Activated naive CD4-positive, alpha-beta T cell treated with anti-CD3 and anti-CD28 coated beads, Interleukin-2, amount 10 ng/mL, durations not matched to agents 7 days and 5 days (primary cell): ENCODE data around the gene QKI.
A peak's percentile ranks its signal among the peaks of the same experiment; 100 is the strongest.
"Not testable (repeated sequence)": the region's sequence is repeated elsewhere in the genome, so short reads cannot be mapped to it uniquely, and the experiment has no call there.

ENCODE experiments used
- CTCF ChIA-PET: fragments of 350-600 bp; sonication (Branson Sonifier 250); formaldehyde crosslinking; loops from one replicate; lab custom pipeline; 2021; ENCODE audit warnings: antibody characterized with exemption; lab: Charles Lee
- DNase-seq: peaks from one replicate; pipeline ENCODE4 v3.0.0-alpha.2; 2020
- H3K27ac Mint-ChIP-seq: one replicate; pipeline ENCODE4 v1.8.0; 2021; ENCODE audit warnings: mild to moderate bottlenecking, moderate library complexity, mixed read lengths
- H3K27me3 Mint-ChIP-seq: one replicate; pipeline ENCODE4 v1.8.0; 2021; ENCODE audit warnings: mild to moderate bottlenecking, mixed read lengths
- H3K36me3 Mint-ChIP-seq: one replicate; pipeline ENCODE4 v1.8.0; 2021; ENCODE audit warnings: mixed read lengths
- H3K4me1 Mint-ChIP-seq: one replicate; pipeline ENCODE4 v1.8.0; 2021; ENCODE audit warnings: mixed read lengths
- H3K4me3 Mint-ChIP-seq: one replicate; pipeline ENCODE4 v1.8.0; 2021; ENCODE audit warnings: mild to moderate bottlenecking, moderate library complexity, mixed read lengths
- H3K9me3 Mint-ChIP-seq: one replicate; pipeline ENCODE4 v1.8.0; 2021; ENCODE audit warnings: mixed read lengths

QKI gene

GRCh38 chr6:163455552-163455951, 41.0 kb downstream of the QKI start:
- H3K4me3 Mint-ChIP-seq = no peak overlapping the region
- no peaks in the 10 kb centered on the region for H3K9me3 Mint-ChIP-seq
- H3K4me1 Mint-ChIP-seq = peaks cover 38% of the 10 kb centered on the region
- peaks cover 18% of the 10 kb centered on the region for H3K36me3 Mint-ChIP-seq
- CTCF ChIA-PET = no interaction called here
- H3K27ac Mint-ChIP-seq = no peak overlapping the region
- no peaks in the 10 kb centered on the region for H3K27me3 Mint-ChIP-seq
- no peak for DNase-seq

GRCh38 chr6:163457637-163458561, 43.4 kb downstream of the QKI start:
- H3K4me3 Mint-ChIP-seq = no peak overlapping the region
- H3K9me3 Mint-ChIP-seq = no peaks in the 10 kb centered on the region
- no peak for DNase-seq
- peak overlapping the region; percentile 87 for H3K27ac Mint-ChIP-seq
- peaks cover 50% of the 10 kb centered on the region for H3K4me1 Mint-ChIP-seq
- peaks cover 23% of the 10 kb centered on the region for H3K36me3 Mint-ChIP-seq
- H3K27me3 Mint-ChIP-seq = no peaks in the 10 kb centered on the region
- CTCF ChIA-PET = no interaction called here

- no peak for DNase-seq
- H3K4me1 Mint-ChIP-seq = peaks cover 51% of the 10 kb centered on the region
- H3K36me3 Mint-ChIP-seq = peaks cover 32% of the 10 kb centered on the region
- no peaks in the 10 kb centered on the region for H3K9me3 Mint-ChIP-seq
- peak overlapping the region; percentile 100 for H3K27ac Mint-ChIP-seq
- no peaks in the 10 kb centered on the region for H3K27me3 Mint-ChIP-seq
- CTCF ChIA-PET = no interaction called here
- no peak overlapping the region for H3K4me3 Mint-ChIP-seq
These were observed 44.5 kb downstream of the QKI start for GRCh38 chr6:163459007-163459406.

GRCh38 chr6:163459536-163459935, 45.0 kb downstream of the QKI start:
- H3K9me3 Mint-ChIP-seq = no peaks in the 10 kb centered on the region
- H3K27ac Mint-ChIP-seq = peak overlapping the region; percentile 100
- peaks cover 51% of the 10 kb centered on the region for H3K4me1 Mint-ChIP-seq
- no peak for DNase-seq
- H3K27me3 Mint-ChIP-seq = no peaks in the 10 kb centered on the region
- CTCF ChIA-PET = no interaction called here
- peaks cover 36% of the 10 kb centered on the region for H3K36me3 Mint-ChIP-seq
- peak overlapping the region; percentile 33 for H3K4me3 Mint-ChIP-seq

GRCh38 chr6:163460307-163460782, 45.8 kb downstream of the QKI start:
- H3K27me3 Mint-ChIP-seq = no peaks in the 10 kb centered on the region
- peak overlapping the region; percentile 98 for H3K4me3 Mint-ChIP-seq
- H3K36me3 Mint-ChIP-seq = peaks cover 42% of the 10 kb centered on the region
- DNase-seq = peak; percentile 26
- no peaks in the 10 kb centered on the region for H3K9me3 Mint-ChIP-seq
- CTCF ChIA-PET = interaction anchor here (1.1 kb wide), 1 partner anchor 94 kb away, joined by 4 read pairs; no protein-coding TSS in a partner anchor
- H3K4me1 Mint-ChIP-seq = peaks cover 51% of the 10 kb centered on the region
- peak overlapping the region; percentile 100 for H3K27ac Mint-ChIP-seq

- CTCF ChIA-PET = no interaction called here
- no peaks in the 10 kb centered on the region for H3K27me3 Mint-ChIP-seq
- peak overlapping the region; percentile 64 for H3K27ac Mint-ChIP-seq
- H3K4me3 Mint-ChIP-seq = no peak overlapping the region
- no peaks in the 10 kb centered on the region for H3K9me3 Mint-ChIP-seq
- peaks cover 49% of the 10 kb centered on the region for H3K4me1 Mint-ChIP-seq
- H3K36me3 Mint-ChIP-seq = peaks cover 42% of the 10 kb centered on the region
- no peak for DNase-seq
These were observed 47.2 kb downstream of the QKI start for GRCh38 chr6:163461696-163462095.

GRCh38 chr6:163463180-163463579, 48.7 kb downstream of the QKI start:
- Mint-ChIP-seq H3K4me3 (no peak overlapping the region), H3K9me3 (no peaks in the 10 kb centered on the region), H3K4me1 (peaks cover 35% of the 10 kb centered on the region), H3K27me3 (no peaks in the 10 kb centered on the region), H3K27ac (no peak overlapping the region), H3K36me3 (peaks cover 33% of the 10 kb centered on the region)
- DNase-seq = no peak
- CTCF ChIA-PET = no interaction called here

GRCh38 chr6:163463795-163464194, 49.3 kb downstream of the QKI start:
- peaks cover 35% of the 10 kb centered on the region for H3K36me3 Mint-ChIP-seq
- H3K27ac Mint-ChIP-seq = no peak overlapping the region
- no peak overlapping the region for H3K4me3 Mint-ChIP-seq
- no peak for DNase-seq
- H3K9me3 Mint-ChIP-seq = no peaks in the 10 kb centered on the region
- no peaks in the 10 kb centered on the region for H3K27me3 Mint-ChIP-seq
- CTCF ChIA-PET = no interaction called here
- peaks cover 31% of the 10 kb centered on the region for H3K4me1 Mint-ChIP-seq

- no peak for DNase-seq
- Mint-ChIP-seq H3K4me1 (peaks cover 7% of the 10 kb centered on the region), H3K9me3 (peaks cover 23% of the 10 kb centered on the region), H3K4me3 (no peak overlapping the region), H3K36me3 (peaks cover 53% of the 10 kb centered on the region), H3K27ac (no peak overlapping the region), H3K27me3 (no peaks in the 10 kb centered on the region)
- CTCF ChIA-PET = interaction anchor here (0.6 kb wide), 1 partner anchor 18 kb away, joined by 3 read pairs; no protein-coding TSS in a partner anchor
These were observed 52.4 kb downstream of the QKI start for GRCh38 chr6:163466839-163467390.

GRCh38 chr6:163468738-163469137, 54.2 kb downstream of the QKI start:
- H3K4me1 Mint-ChIP-seq = peaks cover 7% of the 10 kb centered on the region
- H3K9me3 Mint-ChIP-seq = peaks cover 23% of the 10 kb centered on the region
- CTCF ChIA-PET = no interaction called here
- no peak overlapping the region for H3K27ac Mint-ChIP-seq
- peaks cover 47% of the 10 kb centered on the region for H3K36me3 Mint-ChIP-seq
- no peak overlapping the region for H3K4me3 Mint-ChIP-seq
- H3K27me3 Mint-ChIP-seq = no peaks in the 10 kb centered on the region
- DNase-seq = no peak

- H3K27ac Mint-ChIP-seq = no peak overlapping the region
These were observed 55.0 kb downstream of the QKI start for GRCh38 chr6:163469459-163469985.

GRCh38 chr6:163470611-163471010, 56.1 kb downstream of the QKI start:
- Mint-ChIP-seq H3K4me1 (peaks cover 6% of the 10 kb centered on the region), H3K27me3 (no peaks in the 10 kb centered on the region), H3K4me3 (no peak overlapping the region), H3K27ac (no peak overlapping the region), H3K9me3 (peaks cover 23% of the 10 kb centered on the region), H3K36me3 (peaks cover 34% of the 10 kb centered on the region)
- DNase-seq = no peak
- CTCF ChIA-PET = no interaction called here

More at GRCh38 chr6:163469459-163469985, 55.0 kb downstream of the QKI start:
- Mint-ChIP-seq H3K27me3 (no peaks in the 10 kb centered on the region), H3K4me1 (peaks cover 6% of the 10 kb centered on the region), H3K9me3 (peaks cover 23% of the 10 kb centered on the region), H3K4me3 (no peak overlapping the region), H3K36me3 (peaks cover 40% of the 10 kb centered on the region)
- CTCF ChIA-PET = no interaction called here
- no peak for DNase-seq

GRCh38 chr6:163474581-163474980, 60.1 kb downstream of the QKI start:
- H3K4me3 Mint-ChIP-seq = no peak overlapping the region
- H3K4me1 Mint-ChIP-seq = peaks cover under 1% of the 10 kb centered on the region
- DNase-seq = no peak
- H3K9me3 Mint-ChIP-seq = peaks cover 18% of the 10 kb centered on the region
- H3K27ac Mint-ChIP-seq = no peak overlapping the region
- CTCF ChIA-PET = no interaction called here
- H3K27me3 Mint-ChIP-seq = no peaks in the 10 kb centered on the region
- H3K36me3 Mint-ChIP-seq = peaks cover 26% of the 10 kb centered on the region

GRCh38 chr6:163476946-163477345, 62.4 kb downstream of the QKI start:
- not testable (repeated sequence) for H3K4me1 Mint-ChIP-seq, H3K9me3 Mint-ChIP-seq, H3K4me3 Mint-ChIP-seq, H3K27me3 Mint-ChIP-seq, DNase-seq, H3K27ac Mint-ChIP-seq
- CTCF ChIA-PET = interaction anchor here (0.8 kb wide), 1 partner anchor 480 kb away, joined by 3 read pairs; no protein-coding TSS in a partner anchor
- peaks cover 10% of the 10 kb centered on the region for H3K36me3 Mint-ChIP-seq
